ENCODE data around the gene GPNMB.

- TF ChIP-seq POLR2A (IDR thresholded peaks at IDR 0.05) (no peak), CTCF (IDR thresholded peaks at IDR 0.05) (no peak), POLR2AphosphoS5 (IDR thresholded peaks at IDR 0.05) (no peak)
Observed at GRCh38 chr7:23226844-23227450, 19.6 kb upstream of the GPNMB start.

Measured in prostate gland (tissue), 2 donors.